Fibroblast of lung (primary cell): Measurements from ENCODE around the gene TMEM259.

Experiments used
- CTCF ChIP-seq, 2 donors: IDR thresholded peaks in 1 of 2; conservative IDR thresholded peaks in 1 of 2; 1 replicate in 1 of 2; 2 replicates in 1 of 2; pipeline ENCODE4 v1.5.1; 2011 to 2012; ENCODE audit warnings: low read length in 2 of 2, control low read depth in 1 of 2, inconsistent platforms in 1 of 2, low read depth in 1 of 2, mild to moderate bottlenecking in 1 of 2
- EZH2 ChIP-seq: IDR thresholded peaks from 2 replicates; pipeline ENCODE4 v1.5.1; 2012; ENCODE audit warnings: low read length, control low read depth, mild to moderate bottlenecking; ENCODE audit errors: missing control alignments

GRCh38 chr19:1055028-1055425 is 34.1 kb upstream of the TMEM259 start:
- TF ChIP-seq CTCF (conservative IDR thresholded peaks at IDR 0.05 in 1 of 2, IDR thresholded peaks at IDR 0.05 in 1 of 2; ENCODE audit: low read depth in 1 of 2, low read length in 2 of 2) = no peak
- TF ChIP-seq EZH2 = no peak
